Esophagus muscularis mucosa (tissue), 3 donors: ENCODE results near the gene ELK3.

Experiments used
- EP300 ChIP-seq: sonication (generic); formaldehyde crosslinking; IDR thresholded peaks from one replicate; pipeline ENCODE4 v1.6.1; 2017; ENCODE audit warnings: antibody characterized with exemption
- TF ChIP-seq, protein P1 (sequence below), 3 experiments: fragments of 200-600 bp in 2 of 3; fragments of 450-650 bp in 1 of 3; sonication (generic) in 2 of 3; IDR thresholded peaks; one replicate each; pipeline ENCODE4 v1.5.1; 2017 to 2019; ENCODE audit warnings: antibody characterized with exemption in 3 of 3, mild to moderate bottlenecking in 2 of 3, moderate library complexity in 1 of 3

DNA sequence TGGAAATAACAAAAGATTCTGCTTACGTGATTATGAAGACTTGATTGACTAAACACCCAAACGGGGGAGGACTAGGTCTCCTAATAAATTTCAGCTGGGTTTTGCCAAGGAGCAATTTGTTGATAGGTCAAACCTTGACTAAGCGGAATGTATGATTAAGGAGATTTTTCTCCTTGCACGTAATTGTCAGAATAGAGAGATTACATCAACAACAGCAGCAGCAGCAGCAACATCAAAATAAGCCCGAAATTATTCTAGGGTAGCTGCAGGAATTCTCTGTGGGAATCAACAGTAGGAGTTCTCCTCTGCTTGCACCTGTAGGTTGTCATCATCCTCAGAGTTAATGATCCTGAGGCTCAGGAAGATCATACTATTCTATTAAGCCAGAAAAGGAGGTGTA, 10.2 kb downstream of the ELK3 start:
- TF ChIP-seq EP300 = no peak
- TF ChIP-seq, protein P1, sequence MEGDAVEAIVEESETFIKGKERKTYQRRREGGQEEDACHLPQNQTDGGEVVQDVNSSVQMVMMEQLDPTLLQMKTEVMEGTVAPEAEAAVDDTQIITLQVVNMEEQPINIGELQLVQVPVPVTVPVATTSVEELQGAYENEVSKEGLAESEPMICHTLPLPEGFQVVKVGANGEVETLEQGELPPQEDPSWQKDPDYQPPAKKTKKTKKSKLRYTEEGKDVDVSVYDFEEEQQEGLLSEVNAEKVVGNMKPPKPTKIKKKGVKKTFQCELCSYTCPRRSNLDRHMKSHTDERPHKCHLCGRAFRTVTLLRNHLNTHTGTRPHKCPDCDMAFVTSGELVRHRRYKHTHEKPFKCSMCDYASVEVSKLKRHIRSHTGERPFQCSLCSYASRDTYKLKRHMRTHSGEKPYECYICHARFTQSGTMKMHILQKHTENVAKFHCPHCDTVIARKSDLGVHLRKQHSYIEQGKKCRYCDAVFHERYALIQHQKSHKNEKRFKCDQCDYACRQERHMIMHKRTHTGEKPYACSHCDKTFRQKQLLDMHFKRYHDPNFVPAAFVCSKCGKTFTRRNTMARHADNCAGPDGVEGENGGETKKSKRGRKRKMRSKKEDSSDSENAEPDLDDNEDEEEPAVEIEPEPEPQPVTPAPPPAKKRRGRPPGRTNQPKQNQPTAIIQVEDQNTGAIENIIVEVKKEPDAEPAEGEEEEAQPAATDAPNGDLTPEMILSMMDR (IDR thresholded peaks at IDR 0.05) = no peak
